ENCODE results near the gene LRRC15. TPM values are rescaled to one million over a fixed set of nuclear protein-coding genes. Genes with fewer than 3 reads are reported as not detected.

LRRC15 gene
- total RNA-seq, 2 donors from 2014 or later: 0.11 TPM; not detected in 1

- TF ChIP-seq CTCF (conservative IDR thresholded peaks at IDR 0.05): no peak
- WGBS, 2 experiments (ENCODE audit: insufficient coverage in 1 of 2, insufficient read length in 1 of 2): 93 to 95% methylated on average over 5 to 9 of the region's 9 CpGs
- H3K4me1 ChIP-seq (ENCODE audit: control insufficient read depth, insufficient read depth, low read length): peaks cover 10% of the 10 kb centered on the region
- H3K27me3 Mint-ChIP-seq (ENCODE audit: insufficient read depth): peaks cover 27% of the 10 kb centered on the region
- no peaks in the 10 kb centered on the region for H3K9me3 Mint-ChIP-seq
- no peaks in the 10 kb centered on the region for H3K9me3 ChIP-seq (ENCODE audit: control insufficient read depth, low read length)
- no peak for DNase-seq
- H3K27ac Mint-ChIP-seq: no peak overlapping the region
- no peak overlapping the region for H3K9ac ChIP-seq (ENCODE audit: extremely low read depth, low read length, poor library complexity, severe bottlenecking)
- H3K4me1 Mint-ChIP-seq: peaks cover 2% of the 10 kb centered on the region
- H3K27me3 ChIP-seq (ENCODE audit: control insufficient read depth, insufficient read depth, low read length, poor library complexity, severe bottlenecking): peaks cover 34% of the 10 kb centered on the region
- H3K27ac ChIP-seq (ENCODE audit: low read depth, low read length): no peak overlapping the region
- H3K36me3 Mint-ChIP-seq (ENCODE audit: low read depth): peaks cover 9% of the 10 kb centered on the region
- H3K36me3 ChIP-seq (ENCODE audit: control insufficient read depth, insufficient read depth, low read length): peaks cover 29% of the 10 kb centered on the region
- no peak overlapping the region for H3K4me3 Mint-ChIP-seq
- H3K4me3 ChIP-seq (ENCODE audit: low read length): no peak overlapping the region
Observed at GRCh38 chr3:194401346-194401745, 31.8 kb upstream of the LRRC15 start.

DNA sequence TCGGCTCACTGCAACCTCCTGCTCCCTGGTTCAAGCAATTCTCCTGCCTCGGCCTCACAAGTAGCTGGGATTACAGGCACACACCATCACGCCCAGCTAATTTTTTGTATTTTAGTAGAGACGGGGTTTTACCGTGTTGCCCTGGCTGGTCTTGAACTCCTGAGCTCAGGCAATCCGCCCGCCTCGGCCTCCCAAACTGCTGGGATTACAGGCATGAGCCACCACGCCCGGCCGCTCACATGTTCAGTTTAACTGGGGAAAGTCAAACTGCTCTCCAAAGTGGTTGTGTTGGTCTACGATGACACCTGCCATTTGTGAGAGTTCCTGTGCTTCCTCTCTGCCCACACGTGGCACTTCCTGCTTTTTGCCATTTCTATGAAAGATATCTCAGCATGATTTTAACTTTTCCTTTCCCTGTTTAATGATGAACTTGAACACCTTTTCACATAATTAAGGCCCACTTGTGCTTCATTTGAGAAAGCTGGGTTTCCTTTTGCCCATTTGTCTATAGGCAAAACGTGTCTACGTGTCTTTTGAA lies 30.4 kb upstream of the LRRC15 start:
- Mint-ChIP-seq H3K36me3 (ENCODE audit: low read depth) (peaks cover 4% of the 10 kb centered on the region), H3K27ac (no peak overlapping the region), H3K27me3 (ENCODE audit: insufficient read depth) (peaks cover 37% of the 10 kb centered on the region), H3K9me3 (no peaks in the 10 kb centered on the region), H3K4me3 (no peak overlapping the region), H3K4me1 (peaks cover 7% of the 10 kb centered on the region)
- Histone ChIP-seq H3K9ac (ENCODE audit: extremely low read depth, low read length, poor library complexity, severe bottlenecking) (no peak overlapping the region), H3K36me3 (ENCODE audit: control insufficient read depth, insufficient read depth, low read length) (peaks cover 17% of the 10 kb centered on the region), H3K4me1 (ENCODE audit: control insufficient read depth, insufficient read depth, low read length) (peaks cover 10% of the 10 kb centered on the region), H3K9me3 (ENCODE audit: control insufficient read depth, low read length) (no peaks in the 10 kb centered on the region), H3K4me3 (ENCODE audit: low read length) (no peak overlapping the region), H3K27ac (ENCODE audit: low read depth, low read length) (no peak overlapping the region), H3K27me3 (ENCODE audit: control insufficient read depth, insufficient read depth, low read length, poor library complexity, severe bottlenecking) (peaks cover 48% of the 10 kb centered on the region)
- no peak for DNase-seq
- WGBS, 2 experiments (ENCODE audit: insufficient coverage in 1 of 2, insufficient read length in 1 of 2): 95 to 96% methylated on average over 13 to 15 of the region's 15 CpGs
- TF ChIP-seq CTCF (conservative IDR thresholded peaks at IDR 0.05): no peak

DNA sequence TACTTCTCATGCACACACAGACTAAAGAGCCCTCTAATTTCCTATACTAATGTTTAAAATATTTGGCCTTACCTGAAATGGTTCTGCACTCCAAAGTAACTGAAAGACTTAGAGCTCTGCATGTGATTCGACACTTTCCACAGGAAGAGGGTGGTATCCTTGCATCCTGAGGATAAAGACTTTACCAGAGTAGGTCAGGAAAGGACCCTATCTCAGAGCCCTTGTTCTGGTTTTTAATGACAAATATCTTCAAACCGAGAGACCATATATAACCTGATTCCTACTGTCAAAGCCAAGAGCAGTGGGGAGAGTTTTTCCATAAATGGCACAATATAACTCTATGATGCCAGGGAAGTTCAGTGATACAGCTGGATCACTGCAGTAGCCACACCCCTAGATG lies 29.6 kb upstream of the LRRC15 start, which contains the start of gene GP5:
GP5 (minus strand) TSS at position 101 of the 400 bp plus-strand sequence. CDS start 984 bp downstream, outside the sequence.
- Mint-ChIP-seq H3K27ac (no peak within 1 kb of the TSS), H3K27me3 (ENCODE audit: insufficient read depth) (peaks cover 37% of the 10 kb centered on the region), H3K9me3 (no peaks in the 10 kb centered on the region), H3K36me3 (ENCODE audit: low read depth) (peaks cover under 1% of the 10 kb centered on the region), H3K4me3 (no peak within 1 kb of the TSS), H3K4me1 (peaks cover 7% of the 10 kb centered on the region)
- peaks cover 54% of the 10 kb centered on the region for H3K27me3 ChIP-seq (ENCODE audit: control insufficient read depth, insufficient read depth, low read length, poor library complexity, severe bottlenecking)
- peaks cover 10% of the 10 kb centered on the region for H3K4me1 ChIP-seq (ENCODE audit: control insufficient read depth, insufficient read depth, low read length)
- no peak for TF ChIP-seq CTCF (conservative IDR thresholded peaks at IDR 0.05)
- H3K9me3 ChIP-seq (ENCODE audit: control insufficient read depth, low read length): no peaks in the 10 kb centered on the region
- no peak within 1 kb of the TSS for H3K9ac ChIP-seq (ENCODE audit: extremely low read depth, low read length, poor library complexity, severe bottlenecking)
- WGBS, 2 experiments (ENCODE audit: insufficient coverage in 1 of 2, insufficient read length in 1 of 2): 87 to 92% methylated on average over 1 to 2 of the region's 2 CpGs
- H3K4me3 ChIP-seq (ENCODE audit: low read length): peak within 1 kb of the TSS; percentile 35
- H3K27ac ChIP-seq (ENCODE audit: low read depth, low read length): no peak within 1 kb of the TSS
- no peak for DNase-seq
- peaks cover 14% of the 10 kb centered on the region for H3K36me3 ChIP-seq (ENCODE audit: control insufficient read depth, insufficient read depth, low read length)

Measured in endodermal cell (in vitro differentiated cells).